K562 (cell line): ENCODE data around the gene LOXHD1. TPM values are rescaled to one million over a fixed set of nuclear protein-coding genes. Genes with fewer than 3 reads are reported as not detected.
A peak's percentile ranks its signal among the peaks of the same experiment; 100 is the strongest.

Experiments
- ATAC-seq: fragments of 200-7000 bp; cut with Tn5 transposase; 3 replicates; pipeline ENCODE4 v1.9.1; 2020; ENCODE audit warnings: moderate library complexity
- BruUV-seq: library from RNA; stranded (reverse); fragments of 400-500 nt; replicated peaks from 2 replicates; lab custom pipeline; 2021; lab: Mats Ljungman, UMichigan
- CTCF ChIA-PET: fragments of 300-600 bp; formaldehyde crosslinking; extraction: SDS; loops from one replicate; lab custom pipeline; 2021; ENCODE audit warnings: low intra/inter-chr PET ratio; lab: Yijun Ruan, JAX
- POLR2A ChIA-PET: fragments of 300-600, 350-650 bp; sonication (Branson Sonifier 250); formaldehyde crosslinking; extraction: SDS; loops from one replicate; lab custom pipeline; 2021; ENCODE audit warnings: antibody characterized with exemption, inconsistent platforms; lab: Yijun Ruan, JAX
- DNase-seq, 4 experiments: peaks; one replicate each; pipeline versions ENCODE4 v3.0.0 to v3.0.0-alpha.2; 2011 to 2018; ENCODE audit warnings: low spot score in 3 of 4, mixed read lengths in 3 of 4; ENCODE audit errors: extremely low read depth in 1 of 4
- FAIRE-seq: peaks from 2 replicates; lab custom pipeline; 2011; peaks lifted over from hg19 to GRCh38; lab: Jason Lieb, UNC
- H2AFZ ChIP-seq: 2 replicates; pipeline ENCODE4 v1.6.0; 2011; ENCODE audit warnings: low read depth, low read length, control low read depth, inconsistent platforms
- H3K27ac ChIP-seq: fragments of 200-600 bp; 3 replicates; pipeline ENCODE4 v1.8.0; 2011; ENCODE audit warnings: low read depth, mild to moderate bottlenecking, control low read depth, inconsistent platforms, low read length, moderate library complexity, mixed read lengths; ENCODE audit errors: extremely low read depth
- H3K27me3 ChIP-seq, 2 experiments: fragments of 300-600 bp in 1 of 2; 2 replicates in 1 of 2; 3 replicates in 1 of 2; pipeline versions ENCODE4 v1.6.0 to v1.8.0; 2011; ENCODE audit warnings: inconsistent platforms in 2 of 2, low read length in 2 of 2, mild to moderate bottlenecking in 1 of 2, mixed read lengths in 1 of 2, moderate library complexity in 1 of 2; ENCODE audit not compliant: control insufficient read depth in 2 of 2, insufficient read depth in 2 of 2
- H3K36me3 ChIP-seq: fragments of 300-600 bp; 3 replicates; pipeline ENCODE4 v1.8.0; 2011; ENCODE audit warnings: mild to moderate bottlenecking, low read length, inconsistent platforms; ENCODE audit not compliant: control insufficient read depth, insufficient read depth
- H3K4me1 ChIP-seq, 2 experiments: fragments of 200-600 bp in 1 of 2; replicated peaks in 1 of 2; 2 replicates in 1 of 2; 3 replicates in 1 of 2; pipeline versions ENCODE4 v1.5.1 to v1.8.0; 2011; ENCODE audit warnings: inconsistent platforms in 2 of 2, low read length in 2 of 2, mild to moderate bottlenecking in 1 of 2, mixed read lengths in 1 of 2, moderate library complexity in 1 of 2; ENCODE audit not compliant: control insufficient read depth in 2 of 2, insufficient read depth in 2 of 2
- H3K4me2 ChIP-seq: 2 replicates; pipeline ENCODE4 v1.6.1; 2011; ENCODE audit warnings: low read length, control low read depth, inconsistent platforms, mixed read lengths; ENCODE audit not compliant: insufficient read depth
- H3K4me3 ChIP-seq: fragments of 200-600 bp; sonication (generic), shearing (Covaris generic); 2 replicates; pipeline ENCODE4 v1.5.1; 2016; ENCODE audit warnings: control low read depth, inconsistent platforms
- H3K79me2 ChIP-seq: fragments of 200-600 bp; 3 replicates; pipeline ENCODE4 v1.8.0; 2011; ENCODE audit warnings: low read length, inconsistent platforms; ENCODE audit not compliant: control insufficient read depth, insufficient read depth
- H3K9ac ChIP-seq, 2 experiments: 2 replicates each; pipeline versions ENCODE4 v1.6.0 to v1.6.1; 2011; ENCODE audit warnings: low read depth in 2 of 2, low read length in 2 of 2, control low read depth in 1 of 2, inconsistent platforms in 1 of 2, mild to moderate bottlenecking in 1 of 2, mixed read lengths in 1 of 2; ENCODE audit not compliant: insufficient read depth in 1 of 2
- H3K9me1 ChIP-seq: one replicate; pipeline ENCODE4 v1.6.0; 2011; ENCODE audit warnings: inconsistent platforms, mild to moderate bottlenecking, low read length, moderate library complexity; ENCODE audit not compliant: control insufficient read depth, insufficient read depth
- H3K9me3 ChIP-seq: replicated peaks from 2 replicates; pipeline ENCODE4 v1.5.1; 2011; ENCODE audit warnings: low read depth, low read length, inconsistent platforms; ENCODE audit not compliant: control insufficient read depth, insufficient read depth
- H4K20me1 ChIP-seq: replicated peaks from 2 replicates; pipeline ENCODE4 v1.6.1; 2011; ENCODE audit warnings: low read length, inconsistent platforms, mixed read lengths; ENCODE audit not compliant: control insufficient read depth, insufficient read depth
- BCOR ChIP-seq: fragments of 450-650 bp; IDR thresholded peaks from 2 replicates; pipeline ENCODE4 v1.6.1; 2016
- BDP1 ChIP-seq: IDR thresholded peaks from 3 replicates; pipeline ENCODE4 v1.6.1; 2011; ENCODE audit not compliant: insufficient read length, insufficient read depth
- MEF2A ChIP-seq: IDR thresholded peaks from 2 replicates; pipeline ENCODE4 v1.6.1; 2011; ENCODE audit warnings: low read depth, mild to moderate bottlenecking, low read length, moderate library complexity; ENCODE audit not compliant: control insufficient read depth
- NFXL1 ChIP-seq: fragments of 450-650 bp; formaldehyde crosslinking; IDR thresholded peaks from 2 replicates; pipeline ENCODE4 v1.4.0; 2021; ENCODE audit warnings: mild to moderate bottlenecking
- RCOR1 ChIP-seq, 2 experiments: IDR thresholded peaks; 2 replicates each; pipeline ENCODE4 v1.6.1; 2012; ENCODE audit warnings: low read depth in 2 of 2, low read length in 2 of 2, borderline replicate concordance in 1 of 2, improper control_type of control experiment in 1 of 2
- SMARCA5 ChIP-seq: fragments of 450-650 bp; IDR thresholded peaks from 2 replicates; pipeline ENCODE4 v1.6.1; 2016
- ZFP36 ChIP-seq: fragments of 150-350 bp; IDR thresholded peaks from 2 replicates; pipeline ENCODE4 v1.6.1; 2018; ENCODE audit warnings: low read length, low read depth; ENCODE audit not compliant: partially characterized antibody
- ZNF436 ChIP-seq: fragments of 250-450, 450-650 bp; sonication (Bioruptor Pico); formaldehyde crosslinking; IDR thresholded peaks from 2 replicates; pipeline ENCODE4 v1.7.0; 2020; ENCODE audit warnings: mild to moderate bottlenecking
- WGBS: fragments of 100-300 bp; shearing (Covaris generic); methylation state at CpG from one replicate; pipeline ENCODE4 v1.1.6; 2016; ENCODE audit warnings: low coverage, mixed read lengths; ENCODE audit not compliant: insufficient coverage; ENCODE audit errors: missing lambda C conversion rate; 5-methylcytosine and 5-hydroxymethylcytosine counted together
- in situ Hi-C: fragments of 300-500 bp; cut with MboI; formaldehyde crosslinking; loops from 4 replicates; pipeline ENCODE4 v1.15.0; 2018; ENCODE audit warnings: inconsistent platforms, mixed read lengths
- intact Hi-C: fragments of 100-400 bp; cut with micrococcal nuclease; formaldehyde crosslinking; loops from 2 replicates; pipeline ENCODE4 v1.14.2; 2022
- polyA plus RNA-seq, 8 experiments: library from polyadenylated mRNA; depleted of rRNA in 4 of 8; stranded (reverse) in 5 of 8; unstranded in 3 of 8; fragments of >200 nt; fragmentation: Nextera tagmentation in 2 of 8; fragmentation: Illumina TruSeq in 1 of 8; extraction: Ambion mirVana in 2 of 8; extraction: Trizol in 1 of 8; gene quantifications; 2 replicates each; pipeline versions ENCODE4 v1.2.1 to v1.2.3, GENCODE V29; 2011 to 2014; ENCODE audit warnings: inconsistent platforms in 1 of 8, missing spikeins in 1 of 8
- total RNA-seq, 7 experiments: library from RNA; depleted of rRNA in 6 of 7; stranded (reverse); fragments of >200 nt in 6 of 7; fragmentation: Illumina TruSeq in 2 of 7; extraction: Trizol in 2 of 7; gene quantifications; 2 replicates each; pipeline versions ENCODE4 v1.2.1 to v1.2.3, GENCODE V29; 2011 to 2021; ENCODE audit warnings: low replicate concordance in 1 of 7
- TF ChIP-seq, protein P1 (sequence below): fragments of 450-650 bp; IDR thresholded peaks from one replicate; pipeline ENCODE4 v1.6.1; 2018; ENCODE audit warnings: mild to moderate bottlenecking, moderate library complexity; ENCODE audit not compliant: partially characterized antibody
- TF ChIP-seq, protein P2 (sequence below): sonication (generic); formaldehyde crosslinking; IDR thresholded peaks from 2 replicates; pipeline ENCODE4 v1.8.0; 2022; ENCODE audit warnings: mild to moderate bottlenecking, missing genetic modification reagents, borderline replicate concordance
- TF ChIP-seq, protein P3 (sequence below): fragments of 150-350 bp; IDR thresholded peaks from 2 replicates; pipeline ENCODE4 v1.6.1; 2014; ENCODE audit warnings: low read depth, mild to moderate bottlenecking, low read length, borderline replicate concordance
- TF ChIP-seq, protein P4 (sequence below): fragments of 450-650 bp; formaldehyde crosslinking; conservative IDR thresholded peaks from 2 replicates; pipeline ENCODE4 v1.4.0; 2022; ENCODE audit warnings: mild to moderate bottlenecking, missing genetic modification characterization

The LOXHD1 gene
- total and polyA plus RNA-seq, 9 of the 15 experiments (the other 6 are each of a cell fraction or from before 2014, with no cell fraction given), result not detected

DNA sequence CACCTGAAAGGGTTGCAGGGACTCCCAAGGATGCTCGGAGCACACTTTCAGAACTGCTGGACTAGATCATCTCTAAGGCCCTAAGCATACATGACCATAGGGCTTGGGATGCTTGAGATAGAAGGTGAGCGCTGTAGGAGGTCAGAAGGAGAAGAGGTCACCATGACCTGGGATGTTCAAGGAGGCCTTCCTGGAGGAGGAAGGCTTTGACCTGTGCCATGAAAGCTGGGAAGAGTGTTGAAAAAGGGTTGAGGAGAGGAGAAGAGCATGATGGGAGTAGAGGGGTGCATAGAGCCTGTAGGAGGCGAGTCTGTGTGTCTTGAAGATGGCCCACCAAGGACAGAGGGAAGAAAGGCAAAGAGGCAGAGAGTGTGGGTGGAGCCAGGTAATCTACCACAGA lies 222.4 kb downstream of the LOXHD1 start:
- H4K20me1 ChIP-seq, result no peaks in the 10 kb centered on the region; the same call in 1 of the 2 replicates
- no peak overlapping the region for H3K4me3 ChIP-seq
- DNase-seq, result no peak
- H3K9me3 ChIP-seq, result no peaks in the 10 kb centered on the region
- ChIA-PET CTCF (no interaction called here), POLR2A (no interaction called here)
- H3K4me2 ChIP-seq, result no peak overlapping the region
- WGBS, result 40% methylated on average over 2 of the region's 3 CpGs
- H3K27me3 ChIP-seq, result no peaks in the 10 kb centered on the region
- H3K27ac ChIP-seq, result no peak overlapping the region
- intact Hi-C loops, result no loop called here
- BruUV-seq, result no TSS peak
- no peak for FAIRE-seq
- TF ChIP-seq NFXL1, result no peak
- TF ChIP-seq ZNF436, result peak; percentile 50; the same call in 1 of the 2 replicates
- TF ChIP-seq, protein P1, sequence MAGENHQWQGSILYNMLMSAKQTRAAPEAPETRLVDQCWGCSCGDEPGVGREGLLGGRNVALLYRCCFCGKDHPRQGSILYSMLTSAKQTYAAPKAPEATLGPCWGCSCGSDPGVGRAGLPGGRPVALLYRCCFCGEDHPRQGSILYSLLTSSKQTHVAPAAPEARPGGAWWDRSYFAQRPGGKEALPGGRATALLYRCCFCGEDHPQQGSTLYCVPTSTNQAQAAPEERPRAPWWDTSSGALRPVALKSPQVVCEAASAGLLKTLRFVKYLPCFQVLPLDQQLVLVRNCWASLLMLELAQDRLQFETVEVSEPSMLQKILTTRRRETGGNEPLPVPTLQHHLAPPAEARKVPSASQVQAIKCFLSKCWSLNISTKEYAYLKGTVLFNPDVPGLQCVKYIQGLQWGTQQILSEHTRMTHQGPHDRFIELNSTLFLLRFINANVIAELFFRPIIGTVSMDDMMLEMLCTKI, result no peak
- TF ChIP-seq, protein P2, sequence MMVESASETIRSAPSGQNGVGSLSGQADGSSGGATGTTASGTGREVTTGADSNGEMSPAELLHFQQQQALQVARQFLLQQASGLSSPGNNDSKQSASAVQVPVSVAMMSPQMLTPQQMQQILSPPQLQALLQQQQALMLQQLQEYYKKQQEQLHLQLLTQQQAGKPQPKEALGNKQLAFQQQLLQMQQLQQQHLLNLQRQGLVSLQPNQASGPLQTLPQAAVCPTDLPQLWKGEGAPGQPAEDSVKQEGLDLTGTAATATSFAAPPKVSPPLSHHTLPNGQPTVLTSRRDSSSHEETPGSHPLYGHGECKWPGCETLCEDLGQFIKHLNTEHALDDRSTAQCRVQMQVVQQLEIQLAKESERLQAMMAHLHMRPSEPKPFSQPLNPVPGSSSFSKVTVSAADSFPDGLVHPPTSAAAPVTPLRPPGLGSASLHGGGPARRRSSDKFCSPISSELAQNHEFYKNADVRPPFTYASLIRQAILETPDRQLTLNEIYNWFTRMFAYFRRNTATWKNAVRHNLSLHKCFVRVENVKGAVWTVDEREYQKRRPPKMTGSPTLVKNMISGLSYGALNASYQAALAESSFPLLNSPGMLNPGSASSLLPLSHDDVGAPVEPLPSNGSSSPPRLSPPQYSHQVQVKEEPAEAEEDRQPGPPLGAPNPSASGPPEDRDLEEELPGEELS (CRISPR knock-in tag), result no peak
- peak; percentile 94 for TF ChIP-seq ZFP36
- TF ChIP-seq, protein P3, sequence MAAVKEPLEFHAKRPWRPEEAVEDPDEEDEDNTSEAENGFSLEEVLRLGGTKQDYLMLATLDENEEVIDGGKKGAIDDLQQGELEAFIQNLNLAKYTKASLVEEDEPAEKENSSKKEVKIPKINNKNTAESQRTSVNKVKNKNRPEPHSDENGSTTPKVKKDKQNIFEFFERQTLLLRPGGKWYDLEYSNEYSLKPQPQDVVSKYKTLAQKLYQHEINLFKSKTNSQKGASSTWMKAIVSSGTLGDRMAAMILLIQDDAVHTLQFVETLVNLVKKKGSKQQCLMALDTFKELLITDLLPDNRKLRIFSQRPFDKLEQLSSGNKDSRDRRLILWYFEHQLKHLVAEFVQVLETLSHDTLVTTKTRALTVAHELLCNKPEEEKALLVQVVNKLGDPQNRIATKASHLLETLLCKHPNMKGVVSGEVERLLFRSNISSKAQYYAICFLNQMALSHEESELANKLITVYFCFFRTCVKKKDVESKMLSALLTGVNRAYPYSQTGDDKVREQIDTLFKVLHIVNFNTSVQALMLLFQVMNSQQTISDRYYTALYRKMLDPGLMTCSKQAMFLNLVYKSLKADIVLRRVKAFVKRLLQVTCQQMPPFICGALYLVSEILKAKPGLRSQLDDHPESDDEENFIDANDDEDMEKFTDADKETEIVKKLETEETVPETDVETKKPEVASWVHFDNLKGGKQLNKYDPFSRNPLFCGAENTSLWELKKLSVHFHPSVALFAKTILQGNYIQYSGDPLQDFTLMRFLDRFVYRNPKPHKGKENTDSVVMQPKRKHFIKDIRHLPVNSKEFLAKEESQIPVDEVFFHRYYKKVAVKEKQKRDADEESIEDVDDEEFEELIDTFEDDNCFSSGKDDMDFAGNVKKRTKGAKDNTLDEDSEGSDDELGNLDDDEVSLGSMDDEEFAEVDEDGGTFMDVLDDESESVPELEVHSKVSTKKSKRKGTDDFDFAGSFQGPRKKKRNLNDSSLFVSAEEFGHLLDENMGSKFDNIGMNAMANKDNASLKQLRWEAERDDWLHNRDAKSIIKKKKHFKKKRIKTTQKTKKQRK, result no peak
- TF ChIP-seq RCOR1 (IDR thresholded peaks at IDR 0.05; ENCODE audit: borderline replicate concordance in 1 of 2, low read depth in 2 of 2, low read length in 2 of 2), result 0 out of 4 replicates have a peak, but pooled peaks of 1 of the 2 experiments have one; percentile 6
- TF ChIP-seq BCOR, result peak; percentile 66; the same call in 1 of the 2 replicates
- no peak for TF ChIP-seq BDP1
- TF ChIP-seq SMARCA5, result peak; percentile 39; the same call in 1 of the 2 replicates
- TF ChIP-seq, protein P4, sequence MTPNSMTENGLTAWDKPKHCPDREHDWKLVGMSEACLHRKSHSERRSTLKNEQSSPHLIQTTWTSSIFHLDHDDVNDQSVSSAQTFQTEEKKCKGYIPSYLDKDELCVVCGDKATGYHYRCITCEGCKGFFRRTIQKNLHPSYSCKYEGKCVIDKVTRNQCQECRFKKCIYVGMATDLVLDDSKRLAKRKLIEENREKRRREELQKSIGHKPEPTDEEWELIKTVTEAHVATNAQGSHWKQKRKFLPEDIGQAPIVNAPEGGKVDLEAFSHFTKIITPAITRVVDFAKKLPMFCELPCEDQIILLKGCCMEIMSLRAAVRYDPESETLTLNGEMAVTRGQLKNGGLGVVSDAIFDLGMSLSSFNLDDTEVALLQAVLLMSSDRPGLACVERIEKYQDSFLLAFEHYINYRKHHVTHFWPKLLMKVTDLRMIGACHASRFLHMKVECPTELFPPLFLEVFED, result no peak
- TF ChIP-seq MEF2A, result no peak
- no peak overlapping the region for H2AFZ ChIP-seq
- H3K9ac ChIP-seq, result no peak overlapping the region
- peak; percentile 30; the same call in 2 of the 3 replicates for ATAC-seq
- in situ Hi-C loops, result no loop called here
- H3K36me3 ChIP-seq, result no peaks in the 10 kb centered on the region
- H3K4me1 ChIP-seq, result peaks cover 0 to 13% of the 10 kb centered on the region in 2 experiments; a peak in 4 of 5 replicates
- H3K79me2 ChIP-seq, result no peaks in the 10 kb centered on the region
- H3K9me1 ChIP-seq, result no peaks in the 10 kb centered on the region
